T-helper 1 cell treated with Interleukin-12 subunit alpha and Interleukin-12 subunit beta and Interleukin-4 antibody, amounts not matched to agents 30 μg/mL and 1 μg/mL, for 36 hours (primary cell): ENCODE results near the gene SUMF1.

Experiments
- H3K27ac Mint-ChIP-seq: one replicate; pipeline ENCODE4 v1.8.0; 2021; ENCODE audit warnings: mild to moderate bottlenecking, mixed read lengths
- H3K27me3 Mint-ChIP-seq: one replicate; pipeline ENCODE4 v1.8.0; 2021; ENCODE audit warnings: low read depth, mixed read lengths
- H3K36me3 Mint-ChIP-seq: one replicate; pipeline ENCODE4 v1.8.0; 2021; ENCODE audit warnings: low read depth, mixed read lengths
- H3K4me1 Mint-ChIP-seq: one replicate; pipeline ENCODE4 v1.8.0; 2021; ENCODE audit warnings: low read depth, mixed read lengths
- H3K4me3 Mint-ChIP-seq: one replicate; pipeline ENCODE4 v1.8.0; 2021; ENCODE audit warnings: mild to moderate bottlenecking, moderate library complexity, mixed read lengths
- H3K9me3 Mint-ChIP-seq: one replicate; pipeline ENCODE4 v1.8.0; 2021; ENCODE audit warnings: mixed read lengths

The SUMF1 gene

DNA sequence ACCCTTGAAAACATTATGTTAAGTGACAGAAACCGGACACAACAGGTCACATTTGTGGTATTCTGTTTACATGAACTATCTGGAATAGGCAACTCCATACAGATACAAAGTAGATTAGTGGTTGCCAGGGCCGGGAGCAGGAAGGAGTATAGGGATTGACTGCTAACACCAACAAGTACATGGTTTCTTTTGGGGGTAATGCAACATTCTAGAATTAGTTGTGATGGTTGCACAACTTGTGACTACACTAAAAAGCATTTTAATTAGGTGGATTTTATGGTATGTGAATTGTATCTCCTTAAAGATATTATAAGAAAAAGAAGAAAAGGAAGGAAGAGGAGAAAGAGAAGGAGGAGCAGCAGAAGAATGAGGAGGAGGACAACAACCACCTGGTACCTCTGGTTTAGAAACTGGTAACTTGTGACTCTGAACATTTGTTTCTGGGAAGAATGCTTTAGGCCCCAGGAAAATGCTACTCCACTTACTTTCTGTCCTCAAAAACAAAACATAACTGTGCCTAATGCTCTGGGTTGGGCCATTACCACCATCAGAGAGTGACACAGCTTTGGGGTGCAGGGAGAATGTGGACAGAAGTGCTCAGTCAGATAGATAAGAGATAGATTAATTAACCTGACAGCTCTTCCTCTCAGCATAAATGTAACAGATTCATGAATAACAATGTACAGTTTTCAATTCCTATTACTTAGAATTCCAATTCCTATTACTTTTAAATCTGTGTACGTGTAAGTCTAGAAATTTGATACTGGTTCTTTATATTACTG is 143.6 kb downstream of the SUMF1 start:
- Mint-ChIP-seq H3K36me3 (peaks cover 1% of the 10 kb centered on the region), H3K4me3 (no peak overlapping the region), H3K27me3 (peaks cover 3% of the 10 kb centered on the region), H3K9me3 (peaks cover 1% of the 10 kb centered on the region), H3K4me1 (no peaks in the 10 kb centered on the region), H3K27ac (no peak overlapping the region)

DNA sequence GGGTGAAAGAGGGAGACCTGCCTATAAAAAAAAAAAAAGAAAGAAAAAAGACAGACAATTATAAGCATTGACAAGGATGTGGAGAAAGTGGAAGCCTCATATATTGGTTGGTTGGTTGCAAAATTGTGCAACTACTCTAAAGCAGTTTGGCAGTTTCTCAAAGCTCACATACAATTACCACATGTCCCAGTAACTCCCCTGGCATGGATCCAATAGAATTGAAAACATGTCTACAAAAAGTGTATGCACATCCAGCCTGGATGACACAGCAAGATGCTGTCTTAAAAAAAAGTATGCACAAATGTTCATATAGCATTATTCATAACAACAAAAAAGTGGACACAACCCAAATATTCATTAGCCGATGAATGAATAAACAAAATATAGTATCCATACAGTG is 144.4 kb downstream of the SUMF1 start:
- Mint-ChIP-seq H3K27ac (no peak overlapping the region), H3K9me3 (no peaks in the 10 kb centered on the region), H3K4me1 (no peaks in the 10 kb centered on the region), H3K27me3 (peaks cover 3% of the 10 kb centered on the region), H3K4me3 (no peak overlapping the region), H3K36me3 (no peaks in the 10 kb centered on the region)

DNA sequence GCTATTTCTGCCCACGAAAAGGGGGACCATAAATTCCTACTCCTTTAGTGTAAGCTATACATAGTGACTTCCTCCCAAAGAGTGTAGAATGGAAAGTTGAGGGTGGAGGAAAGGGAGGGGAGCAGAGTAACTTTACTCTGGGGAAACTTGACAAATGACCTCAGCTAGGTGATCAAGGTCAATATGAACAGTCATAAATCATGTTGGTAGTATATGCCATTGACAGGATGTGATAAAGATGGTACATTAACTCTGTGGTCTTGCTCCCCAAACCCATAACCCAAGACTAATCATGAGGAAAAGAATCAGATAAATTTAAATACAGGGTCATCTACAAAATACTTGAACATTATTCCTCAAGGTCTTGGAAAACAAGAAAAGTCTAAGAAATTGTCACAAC is 145.3 kb downstream of the SUMF1 start:
- Mint-ChIP-seq H3K27ac (no peak overlapping the region), H3K4me1 (no peaks in the 10 kb centered on the region), H3K4me3 (no peak overlapping the region), H3K27me3 (peaks cover 3% of the 10 kb centered on the region), H3K36me3 (no peaks in the 10 kb centered on the region), H3K9me3 (no peaks in the 10 kb centered on the region)

DNA sequence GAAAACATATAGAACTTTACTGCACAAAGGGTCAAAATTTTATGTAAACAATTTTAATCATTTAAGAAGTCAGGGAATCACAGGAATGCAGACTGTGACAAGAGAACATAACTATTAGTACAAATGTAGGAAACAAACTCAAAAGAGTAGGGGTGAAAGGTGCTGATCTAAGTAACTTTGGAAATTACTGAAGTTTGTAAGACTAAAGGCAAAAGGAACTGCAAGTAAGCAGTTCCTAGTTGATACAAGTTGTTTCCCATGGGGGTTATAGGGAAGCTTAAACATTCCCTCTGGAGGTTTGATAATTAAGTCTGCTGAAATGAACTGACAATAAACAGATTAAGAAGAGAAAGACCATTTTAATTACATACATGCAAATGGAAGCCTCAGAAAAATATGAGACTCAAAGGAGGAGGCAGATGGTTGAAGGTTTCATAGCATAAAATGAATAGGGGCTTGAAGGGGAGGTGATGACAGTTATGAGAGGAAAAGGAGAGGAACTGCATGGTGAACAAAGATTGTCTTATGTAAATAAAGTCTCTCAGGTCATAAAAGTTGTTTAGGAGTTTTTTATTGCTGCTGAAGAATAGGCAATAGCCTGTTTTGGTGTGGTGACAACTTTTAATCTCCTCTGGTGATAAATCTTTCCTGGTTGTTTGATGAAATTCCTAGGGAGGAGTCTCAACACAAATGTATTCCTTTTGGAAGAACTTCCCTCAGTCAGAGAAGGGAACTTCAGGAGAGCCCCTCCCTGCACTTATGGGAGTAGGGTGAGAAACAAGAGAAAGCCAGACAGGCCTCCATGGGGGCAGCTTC is 146.8 kb downstream of the SUMF1 start:
- peaks cover 3% of the 10 kb centered on the region for H3K36me3 Mint-ChIP-seq
- no peak overlapping the region for H3K4me3 Mint-ChIP-seq

DNA sequence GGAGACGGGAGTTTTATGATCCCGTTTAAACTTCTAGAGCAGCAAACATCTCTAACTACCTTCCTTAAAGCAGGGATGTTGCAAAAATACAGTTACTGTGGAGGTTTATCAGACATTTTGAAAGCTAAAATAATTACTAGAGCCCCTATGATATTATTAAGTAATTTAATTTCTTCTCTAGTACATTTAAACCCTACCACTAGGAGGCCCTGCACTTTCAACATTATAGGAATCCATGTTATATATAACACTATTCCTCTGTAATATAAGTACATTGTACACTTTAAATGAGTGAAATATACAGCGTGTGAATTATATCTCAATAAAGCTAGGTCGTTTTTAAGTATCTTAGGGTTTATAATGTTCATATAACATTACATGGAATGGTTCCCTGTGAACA is 152.4 kb downstream of the SUMF1 start:
- no peaks in the 10 kb centered on the region for H3K9me3 Mint-ChIP-seq
- no peaks in the 10 kb centered on the region for H3K27me3 Mint-ChIP-seq
- H3K4me1 Mint-ChIP-seq = no peaks in the 10 kb centered on the region
- H3K36me3 Mint-ChIP-seq = peaks cover 6% of the 10 kb centered on the region
- no peak overlapping the region for H3K27ac Mint-ChIP-seq
- H3K4me3 Mint-ChIP-seq = no peak overlapping the region

More for the DNA sequence above, 146.8 kb downstream of the SUMF1 start:
- no peak overlapping the region for H3K27ac Mint-ChIP-seq
- peaks cover 3% of the 10 kb centered on the region for H3K27me3 Mint-ChIP-seq
- no peaks in the 10 kb centered on the region for H3K4me1 Mint-ChIP-seq
- H3K9me3 Mint-ChIP-seq = no peaks in the 10 kb centered on the region

DNA sequence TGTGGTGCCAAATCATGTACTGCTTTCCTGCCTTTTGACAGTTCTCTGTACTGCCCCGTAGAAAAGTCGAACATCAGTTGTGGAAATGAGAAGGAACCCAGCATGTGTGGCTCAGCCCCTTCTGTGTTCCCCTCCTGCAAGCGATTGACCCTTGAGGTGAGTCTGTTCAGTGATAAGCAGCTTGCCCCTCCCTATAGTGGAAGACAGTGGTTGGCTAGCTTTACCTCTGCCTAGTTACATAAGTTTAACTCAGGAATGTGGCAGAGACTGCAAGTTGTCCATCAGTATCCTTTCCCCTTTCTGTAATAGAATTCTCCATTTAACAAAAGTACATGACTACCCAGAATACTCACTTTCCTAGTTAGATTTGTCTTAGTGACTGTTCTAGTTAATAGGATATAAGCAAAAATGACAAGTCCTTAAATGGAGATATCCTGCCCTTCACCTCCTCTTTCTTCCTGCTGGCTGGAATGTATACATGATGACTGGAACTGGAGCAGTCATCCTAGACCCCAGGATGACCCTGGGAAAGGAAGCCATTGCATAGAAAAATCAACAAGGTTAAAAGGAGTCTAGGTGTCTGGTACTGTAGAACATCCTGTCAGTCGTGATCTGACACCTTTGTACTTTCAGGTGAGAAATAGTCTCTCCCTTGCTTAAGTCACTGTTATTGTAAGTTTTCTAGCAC is 153.3 kb downstream of the SUMF1 start:
- no peaks in the 10 kb centered on the region for H3K27me3 Mint-ChIP-seq
- H3K36me3 Mint-ChIP-seq = peaks cover 6% of the 10 kb centered on the region
- no peaks in the 10 kb centered on the region for H3K9me3 Mint-ChIP-seq
- no peak overlapping the region for H3K4me3 Mint-ChIP-seq
- H3K27ac Mint-ChIP-seq = no peak overlapping the region
- no peaks in the 10 kb centered on the region for H3K4me1 Mint-ChIP-seq

DNA sequence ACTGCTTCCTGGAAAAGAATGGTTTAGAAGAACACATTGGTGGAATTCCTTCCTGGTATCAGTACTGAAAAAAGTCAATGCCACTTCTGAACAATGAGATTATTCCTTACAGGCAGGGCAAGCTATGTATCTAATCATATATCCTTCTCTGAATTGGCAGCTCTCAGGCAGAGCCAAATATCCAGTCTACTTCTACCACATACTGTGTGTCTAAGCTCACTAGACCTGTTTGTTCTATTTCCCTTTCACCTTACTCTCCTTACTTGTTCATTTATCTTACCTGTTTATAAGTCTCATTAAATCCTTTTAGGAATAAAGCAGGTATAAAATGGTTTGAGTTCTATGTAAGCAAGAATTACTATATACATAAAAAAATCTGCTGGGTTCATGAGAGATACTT is 155.6 kb downstream of the SUMF1 start:
- Mint-ChIP-seq H3K36me3 (peaks cover 6% of the 10 kb centered on the region), H3K27ac (no peak overlapping the region), H3K4me1 (no peaks in the 10 kb centered on the region), H3K27me3 (no peaks in the 10 kb centered on the region), H3K9me3 (no peaks in the 10 kb centered on the region), H3K4me3 (no peak overlapping the region)
